Spleen (tissue), 11 donors: ENCODE results near the gene PCED1B. TPM values are rescaled to one million over a fixed set of nuclear protein-coding genes. Genes with fewer than 3 reads are reported as not detected.

Experiments
- DNase-seq: peaks from one replicate; pipeline ENCODE4 v3.0.0-alpha.2; 2020
- H3K27ac ChIP-seq, 8 donors: fragments of 200-600 bp; sonication (generic) in 7 of 8; 1 replicate in 4 of 8; 2 replicates in 4 of 8; pipeline versions ENCODE4 v1.5.0 to v1.8.0; 2016 to 2021; ENCODE audit warnings: inconsistent platforms in 4 of 8, mild to moderate bottlenecking in 4 of 8, moderate library complexity in 1 of 8
- H3K27me3 ChIP-seq, 7 donors: fragments of 200-600 bp; sonication (generic) in 6 of 7; replicated peaks in 1 of 7; 1 replicate in 4 of 7; 2 replicates in 3 of 7; pipeline versions ENCODE4 v1.5.0 to v1.8.0; 2016 to 2021; ENCODE audit warnings: inconsistent platforms in 3 of 7, mild to moderate bottlenecking in 1 of 7
- H3K36me3 ChIP-seq, 6 donors: fragments of 200-600 bp; sonication (generic) in 5 of 6; 1 replicate in 4 of 6; 2 replicates in 2 of 6; pipeline versions ENCODE4 v1.5.0 to v1.8.0; 2016 to 2021; ENCODE audit warnings: inconsistent platforms in 2 of 6
- H3K4me1 ChIP-seq, 6 donors: fragments of 200-600 bp; sonication (generic) in 5 of 6; 1 replicate in 3 of 6; 2 replicates in 3 of 6; pipeline versions ENCODE4 v1.5.0 to v1.8.0; 2016 to 2021; ENCODE audit warnings: inconsistent platforms in 3 of 6
- H3K4me3 ChIP-seq, 8 donors: fragments of 200-600 bp; sonication (generic) in 7 of 8; 1 replicate in 4 of 8; 2 replicates in 4 of 8; pipeline versions ENCODE4 v1.5.0 to v1.8.0; 2016 to 2021; ENCODE audit warnings: inconsistent platforms in 4 of 8, mild to moderate bottlenecking in 4 of 8, moderate library complexity in 2 of 8
- H3K9me3 ChIP-seq, 8 donors: fragments of 200-600 bp; sonication (generic) in 7 of 8; 1 replicate in 4 of 8; 2 replicates in 4 of 8; pipeline versions ENCODE4 v1.5.0 to v1.8.0; 2016 to 2021; ENCODE audit warnings: inconsistent platforms in 4 of 8
- POLR2A ChIP-seq, 3 donors: fragments of 450-650 bp; IDR thresholded peaks; one replicate each; pipeline ENCODE4 v1.5.1; 2017; ENCODE audit warnings: antibody characterized with exemption in 3 of 3, mild to moderate bottlenecking in 1 of 3
- POLR2AphosphoS5 ChIP-seq, 3 donors: sonication (generic); formaldehyde crosslinking; IDR thresholded peaks; one replicate each; pipeline ENCODE4 v1.5.1; 2017; ENCODE audit warnings: antibody characterized with exemption in 3 of 3
- WGBS, 5 donors: extraction: QIAGEN DNeasy Blood & Tissue Kit in 3 of 5; methylation state at CpG; one replicate each; pipeline versions ENCODE4 v1.1.5 to v1.1.7; 2013 to 2018; 5-methylcytosine and 5-hydroxymethylcytosine counted together
- intact Hi-C: fragments of 100-400 bp; cut with DNase I; formaldehyde crosslinking; loops from one replicate; pipeline ENCODE4 v1.15.0; 2023; ENCODE audit warnings: low total_unique reads
- polyA plus RNA-seq, 3 donors: library from polyadenylated mRNA; stranded (reverse); fragments of 200-250 nt; gene quantifications; one replicate each; pipeline ENCODE4 v1.2.1, GENCODE V29; 2013
- total RNA-seq, 7 donors: library from RNA; depleted of rRNA in 3 of 7; stranded (reverse); fragments of >200 nt in 3 of 7; fragmentation: NEBNext Ultra II Directional in 4 of 7; extraction: Animal tissue kit (Norgen Biotek cat#: 25700) in 4 of 7; gene quantifications; one replicate each; pipeline versions ENCODE4 v1.1.0 to v1.2.1, GENCODE V29; 2016 to 2021
- TF ChIP-seq, protein P1 (sequence below), 11 experiments: fragments of 200-600 bp in 7 of 11; fragments of 450-650 bp in 4 of 11; sonication (generic) in 4 of 11; IDR thresholded peaks in 8 of 11; conservative IDR thresholded peaks in 3 of 11; 1 replicate in 7 of 11; 2 replicates in 4 of 11; pipeline versions ENCODE4 v1.4.0 to v1.8.0; 2016 to 2021; ENCODE audit warnings: antibody characterized with exemption in 11 of 11, inconsistent platforms in 4 of 11, mild to moderate bottlenecking in 1 of 11
- donor health status: healthy with polysubstance abuse.
- donor health status: DM: no; HTN: no; CAD: no; lungs with moderate emphysema.
- donor health status: DM: no; HTN: no; CAD: no.
- donor health status: Bipolar disorder and iron deficiency.
- donor health status: healthy.
- donor health status: DM: no; HTN: no; CAD: no.
- donor health status: DM: yes; HTN: yes; CAD: no.

Gene PCED1B
- total and polyA plus RNA-seq, 10 donors = 15.3 to 34.5 (median 24.4) TPM

DNA sequence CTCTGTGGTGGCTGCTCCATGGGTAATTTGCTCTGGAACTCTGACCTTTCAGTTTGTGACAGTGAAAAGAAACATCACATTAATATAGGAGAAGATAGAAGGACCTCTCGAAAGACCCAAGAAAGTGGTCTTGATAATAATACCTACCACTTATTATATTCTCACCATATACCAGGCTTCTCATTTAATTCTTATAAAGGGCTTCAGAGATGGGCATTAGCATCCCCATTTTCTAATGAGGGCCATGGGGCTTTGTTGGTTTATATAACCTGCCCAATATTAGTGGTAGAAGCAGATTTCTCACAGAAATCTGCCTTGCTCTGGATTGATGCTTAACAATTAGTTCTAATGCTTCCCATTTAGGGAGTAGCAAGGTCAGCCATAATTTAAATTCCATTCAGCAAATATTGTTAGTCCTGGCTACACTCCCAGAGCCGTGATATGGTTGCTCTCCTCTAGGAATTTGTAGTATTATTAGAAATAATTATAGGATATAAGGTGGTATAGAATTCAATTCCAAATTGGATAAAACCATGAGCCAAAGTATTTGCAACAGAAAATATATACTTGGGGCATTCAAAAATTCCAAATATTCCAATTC lies 7.8 kb downstream of the PCED1B start:
- Histone ChIP-seq H3K4me1 (peaks cover 38 to 67% (median 49%) of the 10 kb centered on the region in 6 donors), H3K27ac (peak overlapping the region in 4 of 8 donors; percentile 10 to 34 (median 24)), H3K9me3 (peaks cover 0 to 8% (median 0%) of the 10 kb centered on the region in 8 donors), H3K4me3 (no peak overlapping the region), H3K36me3 (no peaks in the 10 kb centered on the region), H3K27me3 (no peaks in the 10 kb centered on the region)
- WGBS, 5 donors = 66 to 80% (median 77%) methylated on average over 2 of the region's 2 CpGs
- no peak for DNase-seq
- intact Hi-C loops = no loop called here
- TF ChIP-seq, protein P1, sequence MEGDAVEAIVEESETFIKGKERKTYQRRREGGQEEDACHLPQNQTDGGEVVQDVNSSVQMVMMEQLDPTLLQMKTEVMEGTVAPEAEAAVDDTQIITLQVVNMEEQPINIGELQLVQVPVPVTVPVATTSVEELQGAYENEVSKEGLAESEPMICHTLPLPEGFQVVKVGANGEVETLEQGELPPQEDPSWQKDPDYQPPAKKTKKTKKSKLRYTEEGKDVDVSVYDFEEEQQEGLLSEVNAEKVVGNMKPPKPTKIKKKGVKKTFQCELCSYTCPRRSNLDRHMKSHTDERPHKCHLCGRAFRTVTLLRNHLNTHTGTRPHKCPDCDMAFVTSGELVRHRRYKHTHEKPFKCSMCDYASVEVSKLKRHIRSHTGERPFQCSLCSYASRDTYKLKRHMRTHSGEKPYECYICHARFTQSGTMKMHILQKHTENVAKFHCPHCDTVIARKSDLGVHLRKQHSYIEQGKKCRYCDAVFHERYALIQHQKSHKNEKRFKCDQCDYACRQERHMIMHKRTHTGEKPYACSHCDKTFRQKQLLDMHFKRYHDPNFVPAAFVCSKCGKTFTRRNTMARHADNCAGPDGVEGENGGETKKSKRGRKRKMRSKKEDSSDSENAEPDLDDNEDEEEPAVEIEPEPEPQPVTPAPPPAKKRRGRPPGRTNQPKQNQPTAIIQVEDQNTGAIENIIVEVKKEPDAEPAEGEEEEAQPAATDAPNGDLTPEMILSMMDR (IDR thresholded peaks at IDR 0.05 in 8 of 11, conservative IDR thresholded peaks at IDR 0.05 in 3 of 11) = no peak
- no peak for TF ChIP-seq POLR2A (IDR thresholded peaks at IDR 0.05)
- TF ChIP-seq POLR2AphosphoS5 (IDR thresholded peaks at IDR 0.05) = no peak

DNA sequence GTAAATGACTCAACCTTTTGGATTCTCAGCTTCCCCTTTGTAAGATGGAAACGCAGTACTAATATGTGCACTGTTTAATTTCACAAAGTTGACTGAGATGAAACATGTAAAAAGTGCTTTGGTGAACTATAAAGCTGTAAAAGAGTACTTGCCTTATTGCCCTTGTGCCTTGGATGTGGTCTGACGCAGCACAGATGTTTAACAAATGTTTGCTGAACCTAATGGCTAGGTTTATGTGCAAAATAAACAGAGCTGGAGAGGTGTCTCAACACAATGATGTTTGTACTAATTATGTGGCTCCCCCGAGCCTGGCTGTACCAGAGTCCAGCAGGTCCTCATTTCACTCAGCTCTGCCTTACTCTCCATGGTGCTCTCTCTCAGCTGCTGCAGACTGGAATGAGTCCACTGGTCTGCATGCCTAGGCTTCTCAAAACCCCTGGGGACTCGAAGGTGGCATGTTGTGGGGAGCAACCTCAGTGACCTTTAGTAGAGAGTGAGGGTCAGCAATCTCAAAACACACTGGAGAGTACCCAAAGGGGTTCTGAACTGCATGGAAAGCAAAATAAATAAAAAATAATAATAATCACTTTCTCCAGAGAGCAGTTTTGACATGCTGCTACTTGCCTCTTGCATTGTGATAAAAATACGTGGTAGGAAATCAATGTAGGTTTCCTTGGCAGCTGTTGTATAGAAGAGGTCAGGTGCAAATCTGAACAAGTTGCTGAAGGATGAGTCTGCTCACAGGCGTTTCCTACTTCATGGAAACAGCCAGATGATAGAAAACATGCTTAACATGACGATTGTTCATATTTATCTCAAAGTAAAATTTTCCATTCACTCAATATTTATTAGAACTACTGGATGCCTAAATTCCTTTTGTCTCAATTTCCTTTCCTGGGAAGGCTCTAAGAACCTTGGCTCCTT lies 8.9 kb downstream of the PCED1B start:
- H3K9me3 ChIP-seq = peaks cover 0 to 8% (median 0%) of the 10 kb centered on the region in 8 donors
- no peaks in the 10 kb centered on the region for H3K27me3 ChIP-seq
- no peak overlapping the region for H3K4me3 ChIP-seq
- H3K4me1 ChIP-seq = peaks cover 31 to 56% (median 41%) of the 10 kb centered on the region in 6 donors
- TF ChIP-seq POLR2A (IDR thresholded peaks at IDR 0.05) = no peak
- no peak for TF ChIP-seq POLR2AphosphoS5 (IDR thresholded peaks at IDR 0.05)
- intact Hi-C loops = no loop called here
- H3K36me3 ChIP-seq = no peaks in the 10 kb centered on the region
- no peak overlapping the region for H3K27ac ChIP-seq
- no peak for DNase-seq
- WGBS, 5 donors = 67 to 78% (median 73%) methylated on average over 7 of the region's 7 CpGs

DNA sequence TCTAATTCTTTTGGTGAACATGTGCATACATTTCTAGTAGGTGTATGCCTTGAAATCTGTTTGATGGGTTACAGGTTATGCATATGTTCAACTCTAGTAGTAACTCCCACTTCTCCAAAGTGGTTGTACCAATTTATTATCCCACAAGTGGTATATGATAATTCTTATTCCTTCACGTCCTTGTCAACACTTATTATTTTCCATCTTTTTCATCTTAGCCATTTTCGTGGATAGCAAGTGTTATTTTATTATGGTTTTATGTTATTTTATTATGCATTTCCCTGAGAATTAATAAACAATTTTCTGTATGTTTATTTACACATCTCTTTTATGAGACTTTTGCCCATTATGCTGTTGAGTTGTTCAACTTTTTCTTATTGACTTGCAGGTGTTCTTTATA lies 11.6 kb downstream of the PCED1B start:
- WGBS, 5 donors = 91 to 100% (median 94%) methylated on average over 2 of the region's 2 CpGs
- no peak overlapping the region for H3K27ac ChIP-seq

DNA sequence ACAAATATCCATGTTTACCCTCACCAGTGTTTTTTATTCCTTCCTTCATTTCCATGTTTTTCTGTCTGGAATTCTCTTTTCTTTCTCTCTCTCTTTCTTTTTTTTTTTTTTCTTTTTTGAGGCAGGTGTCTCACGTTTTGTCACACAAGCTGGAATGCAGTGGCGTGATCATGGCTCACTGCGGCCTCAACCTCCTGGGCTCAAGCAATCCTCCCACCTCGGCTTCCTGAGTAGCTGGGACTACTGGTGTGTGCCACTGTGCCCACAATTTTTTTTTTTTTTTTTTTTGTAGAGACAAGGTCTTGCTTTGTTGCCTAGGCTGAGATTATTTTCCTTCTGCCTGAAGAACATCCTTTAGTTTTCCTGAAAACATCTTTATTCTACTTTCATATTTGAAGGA lies 15.4 kb downstream of the PCED1B start:
- Histone ChIP-seq H3K4me1 (peaks cover 0 to 3% (median 0%) of the 10 kb centered on the region in 6 donors), H3K27me3 (no peaks in the 10 kb centered on the region), H3K36me3 (no peaks in the 10 kb centered on the region), H3K4me3 (no peak overlapping the region), H3K27ac (no peak overlapping the region), H3K9me3 (peaks cover 0 to 8% (median 0%) of the 10 kb centered on the region in 8 donors)
- TF ChIP-seq, protein P1 (IDR thresholded peaks at IDR 0.05 in 8 of 11, conservative IDR thresholded peaks at IDR 0.05 in 3 of 11) = no peak
- DNase-seq = no peak
- 82 to 98% (median 88%) methylated on average over 4 of the region's 4 CpGs for WGBS, 5 donors
- intact Hi-C loops = loop anchor here (10.0 kb wide), 1 partner anchor 60 kb away; no protein-coding TSS in a partner anchor

More for the DNA sequence above, 11.6 kb downstream of the PCED1B start:
- TF ChIP-seq, protein P1 (IDR thresholded peaks at IDR 0.05 in 8 of 11, conservative IDR thresholded peaks at IDR 0.05 in 3 of 11) = no peak
- TF ChIP-seq POLR2A (IDR thresholded peaks at IDR 0.05) = no peak
- no peak for TF ChIP-seq POLR2AphosphoS5 (IDR thresholded peaks at IDR 0.05)
- Histone ChIP-seq H3K4me1 (peaks cover 6 to 28% (median 16%) of the 10 kb centered on the region in 6 donors), H3K4me3 (no peak overlapping the region), H3K36me3 (no peaks in the 10 kb centered on the region), H3K9me3 (peaks cover 0 to 8% (median 0%) of the 10 kb centered on the region in 8 donors), H3K27me3 (no peaks in the 10 kb centered on the region)
- intact Hi-C loops = loop anchor here (10.0 kb wide), 1 partner anchor 64 kb away; no protein-coding TSS in a partner anchor
- no peak for DNase-seq
